Panc1 (cell line): ENCODE data around the gene TEKT2. TPM values are rescaled to one million over a fixed set of nuclear protein-coding genes. Genes with fewer than 3 reads are reported as not detected.
A peak's percentile ranks its signal among the peaks of the same experiment; 100 is the strongest.

Experiments
- ATAC-seq: fragments of 200-7000 bp; cut with Tn5 transposase; 2 replicates; pipeline ENCODE4 v1.9.1; 2020; ENCODE audit warnings: mild to moderate bottlenecking, moderate library complexity
- Bru-seq: library from RNA; stranded (reverse); fragments of 400-500 nt; gene quantifications from one replicate; lab custom pipeline; 2021; lab: Mats Ljungman, UMichigan
- BruChase-seq, 2 experiments: library from RNA; stranded (reverse); fragments of 400-500 nt; gene quantifications; one replicate each; lab custom pipeline; 2021; lab: Mats Ljungman, UMichigan
- BruUV-seq: library from RNA; stranded (reverse); fragments of 400-500 nt; replicated peaks from 2 replicates; lab custom pipeline; 2021; lab: Mats Ljungman, UMichigan
- CTCF ChIA-PET: fragments of 300-600 bp; sonication (Branson Sonifier 250); formaldehyde crosslinking; loops from one replicate; lab custom pipeline; 2022; ENCODE audit warnings: antibody characterized with exemption; lab: Charles Lee
- POLR2A ChIA-PET: fragments of 300-600 bp; sonication (Branson Sonifier 250); formaldehyde crosslinking; loops from one replicate; lab custom pipeline; 2022; ENCODE audit warnings: antibody characterized with exemption; lab: Charles Lee
- DNase-seq: peaks from one replicate; pipeline ENCODE4 v3.0.0-alpha.2; 2010; ENCODE audit warnings: low read depth, low spot score
- H3K27ac ChIP-seq: 2 replicates; pipeline ENCODE4 v1.5.1; 2011; ENCODE audit warnings: mild to moderate bottlenecking, low read length, inconsistent platforms
- H3K27me3 ChIP-seq: fragments of 200-500 bp; sonication (Bioruptor generic); 2 replicates; pipeline ENCODE4 v1.6.0; 2014; ENCODE audit warnings: low read length, inconsistent platforms; ENCODE audit not compliant: control insufficient read depth, insufficient read depth
- H3K36me3 ChIP-seq: fragments of 200-500 bp; sonication (Bioruptor generic); 2 replicates; pipeline ENCODE4 v1.5.1; 2014; ENCODE audit warnings: inconsistent platforms, mild to moderate bottlenecking, low read length, moderate library complexity; ENCODE audit not compliant: control insufficient read depth, insufficient read depth
- H3K4me1 ChIP-seq: 2 replicates; pipeline ENCODE4 v1.5.1; 2011; ENCODE audit warnings: inconsistent platforms, mild to moderate bottlenecking, low read length, moderate library complexity; ENCODE audit not compliant: control insufficient read depth, insufficient read depth
- H3K4me3 ChIP-seq, 2 experiments: 2 replicates each; pipeline ENCODE4 v1.5.1; 2011 to 2012; ENCODE audit warnings: low read depth in 2 of 2, low read length in 2 of 2, mild to moderate bottlenecking in 2 of 2, inconsistent platforms in 1 of 2, moderate library complexity in 1 of 2
- H3K9me3 ChIP-seq: fragments of 200-500 bp; sonication (Bioruptor generic); 2 replicates; pipeline ENCODE4 v1.5.1; 2014; ENCODE audit warnings: low read depth, mild to moderate bottlenecking, inconsistent platforms, low read length, moderate library complexity; ENCODE audit not compliant: control insufficient read depth, insufficient read depth
- POLR2AphosphoS5 ChIP-seq: IDR thresholded peaks from 2 replicates; pipeline ENCODE4 v1.6.1; 2012; ENCODE audit warnings: mild to moderate bottlenecking, low read depth, low read length, moderate library complexity
- SIN3A ChIP-seq: IDR thresholded peaks from 2 replicates; pipeline ENCODE4 v1.6.1; 2012; ENCODE audit warnings: low read depth, mild to moderate bottlenecking, low read length, moderate library complexity, borderline replicate concordance; ENCODE audit not compliant: insufficient read depth
- TCF7L2 ChIP-seq: IDR thresholded peaks from 2 replicates; pipeline ENCODE4 v1.6.1; 2011; ENCODE audit warnings: mild to moderate bottlenecking, low read depth, low read length, inconsistent platforms
- in situ Hi-C: cut with HindIII; loops from 2 replicates; pipeline ENCODE4 v1.10.0; 2016; ENCODE audit warnings: low sequenced_read_pairs, low pct_unique_long_range_greater_than_20kb
- intact Hi-C: fragments of 100-400 bp; cut with micrococcal nuclease; formaldehyde crosslinking; loops from one replicate; pipeline ENCODE4 v1.10.0; 2022; ENCODE audit not compliant: unreplicated experiment
- long read RNA-seq: library from polyadenylated mRNA; unstranded; transcript quantifications from one replicate; pipeline ENCODE4 v2.0.0, GENCODE V29; 2021; ENCODE audit not compliant: unreplicated experiment
- polyA plus RNA-seq: library from polyadenylated mRNA; unstranded; fragments of >200 nt; gene quantifications from one replicate; pipeline ENCODE4 v1.2.1, GENCODE V29; 2012; ENCODE audit warnings: missing spikeins; ENCODE audit not compliant: insufficient read length
- total RNA-seq: library from RNA; stranded (reverse); gene quantifications from one replicate; pipeline ENCODE4 v1.2.1, GENCODE V29; 2021; ENCODE audit not compliant: unreplicated experiment
- TF ChIP-seq, protein P1 (sequence below), 2 experiments: IDR thresholded peaks; 2 replicates each; pipeline ENCODE4 v1.6.1; 2011 to 2012; ENCODE audit warnings: low read depth in 2 of 2, control low read depth in 1 of 2, low read length in 1 of 2, mild to moderate bottlenecking in 1 of 2, moderate library complexity in 1 of 2; ENCODE audit not compliant: insufficient read depth in 1 of 2
- TF ChIP-seq, protein P2 (sequence below): fragments of 450-650 bp; IDR thresholded peaks from 2 replicates; pipeline ENCODE4 v1.5.1; 2017; ENCODE audit warnings: mild to moderate bottlenecking

TEKT2 gene, protein sequence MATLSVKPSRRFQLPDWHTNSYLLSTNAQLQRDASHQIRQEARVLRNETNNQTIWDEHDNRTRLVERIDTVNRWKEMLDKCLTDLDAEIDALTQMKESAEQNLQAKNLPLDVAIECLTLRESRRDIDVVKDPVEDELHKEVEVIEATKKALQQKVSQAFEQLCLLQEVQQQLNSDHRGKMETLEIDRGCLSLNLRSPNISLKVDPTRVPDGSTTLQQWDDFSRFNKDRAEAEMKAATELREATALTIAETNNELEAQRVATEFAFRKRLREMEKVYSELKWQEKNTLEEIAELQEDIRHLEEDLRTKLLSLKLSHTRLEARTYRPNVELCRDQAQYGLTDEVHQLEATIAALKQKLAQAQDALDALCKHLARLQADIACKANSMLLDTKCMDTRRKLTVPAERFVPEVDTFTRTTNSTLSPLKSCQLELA
- total RNA-seq (0.23 TPM), Bru-seq, nascent RNA (percentile 28 among the genes with signal in this experiment), BruChase-seq, experiment 1, labeled RNA remaining after a 2-hour chase (percentile 32 among the genes with signal in this experiment), BruChase-seq, experiment 2, labeled RNA remaining after a 6-hour chase (percentile 30 among the genes with signal in this experiment)
- 0.21 TPM for polyA plus RNA-seq
- long read RNA-seq = 0 reads

DNA sequence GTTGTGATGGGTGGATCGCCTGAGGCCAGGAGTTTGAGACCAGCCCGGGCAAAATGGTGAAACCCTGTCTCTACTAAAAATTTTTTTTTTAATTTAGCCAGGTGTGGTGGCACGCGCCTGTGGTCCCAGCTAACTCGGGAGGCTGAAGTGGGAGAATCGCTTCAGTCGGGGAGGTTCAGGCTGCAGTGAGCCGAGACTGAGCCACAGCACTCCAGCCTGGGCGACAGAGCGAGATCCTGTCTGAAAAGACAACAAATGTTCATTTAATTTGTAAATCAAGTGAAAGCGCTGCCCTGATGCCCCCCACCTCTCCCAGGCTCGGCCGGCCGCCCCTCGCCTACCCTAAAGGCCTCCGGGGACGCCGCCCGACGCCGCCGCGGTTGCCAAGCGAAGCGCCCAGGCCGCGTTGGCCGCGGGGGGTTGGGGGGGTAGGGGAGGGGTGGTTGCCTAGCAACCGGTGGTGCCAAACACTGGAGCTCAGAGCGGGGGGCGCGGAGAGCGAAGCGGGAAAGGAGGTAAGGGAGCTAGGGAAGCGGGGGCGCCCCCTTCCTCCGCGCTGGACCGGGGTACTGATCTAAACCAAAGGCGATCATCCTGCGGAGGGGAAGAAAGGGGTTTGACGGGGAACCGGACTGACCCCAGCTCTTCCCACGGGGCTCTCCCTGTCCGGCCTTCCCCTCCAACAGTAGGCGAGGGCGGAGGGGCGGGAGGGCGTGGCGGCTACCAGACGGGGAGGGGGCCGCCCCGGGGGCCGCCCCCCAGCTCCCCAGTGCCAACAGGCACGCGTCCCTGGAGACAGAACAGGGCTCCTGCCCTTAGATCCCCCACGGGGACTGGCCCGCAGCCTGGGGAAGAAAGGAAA lies at the start of gene TEKT2:
Gene TEKT2 (plus strand): TSS at position 460 of the 862 bp plus-strand sequence. CDS start 828 bp downstream, outside the sequence.
- Histone ChIP-seq H3K4me3 (peak within 1 kb of the TSS in 1 of 2 experiments; percentile 24; a peak in 3 of 4 replicates), H3K27me3 (no peaks in the 10 kb centered on the region), H3K4me1 (no peaks in the 10 kb centered on the region; the same call in 1 of the 2 replicates), H3K27ac (no peak within 1 kb of the TSS), H3K36me3 (no peaks in the 10 kb centered on the region), H3K9me3 (no peaks in the 10 kb centered on the region)
- ChIA-PET POLR2A (no interaction called here), CTCF (no interaction called here)
- no peak for DNase-seq
- intact Hi-C loops (no loop called here), in situ Hi-C loops (no loop called here)
- TF ChIP-seq, protein P1, sequence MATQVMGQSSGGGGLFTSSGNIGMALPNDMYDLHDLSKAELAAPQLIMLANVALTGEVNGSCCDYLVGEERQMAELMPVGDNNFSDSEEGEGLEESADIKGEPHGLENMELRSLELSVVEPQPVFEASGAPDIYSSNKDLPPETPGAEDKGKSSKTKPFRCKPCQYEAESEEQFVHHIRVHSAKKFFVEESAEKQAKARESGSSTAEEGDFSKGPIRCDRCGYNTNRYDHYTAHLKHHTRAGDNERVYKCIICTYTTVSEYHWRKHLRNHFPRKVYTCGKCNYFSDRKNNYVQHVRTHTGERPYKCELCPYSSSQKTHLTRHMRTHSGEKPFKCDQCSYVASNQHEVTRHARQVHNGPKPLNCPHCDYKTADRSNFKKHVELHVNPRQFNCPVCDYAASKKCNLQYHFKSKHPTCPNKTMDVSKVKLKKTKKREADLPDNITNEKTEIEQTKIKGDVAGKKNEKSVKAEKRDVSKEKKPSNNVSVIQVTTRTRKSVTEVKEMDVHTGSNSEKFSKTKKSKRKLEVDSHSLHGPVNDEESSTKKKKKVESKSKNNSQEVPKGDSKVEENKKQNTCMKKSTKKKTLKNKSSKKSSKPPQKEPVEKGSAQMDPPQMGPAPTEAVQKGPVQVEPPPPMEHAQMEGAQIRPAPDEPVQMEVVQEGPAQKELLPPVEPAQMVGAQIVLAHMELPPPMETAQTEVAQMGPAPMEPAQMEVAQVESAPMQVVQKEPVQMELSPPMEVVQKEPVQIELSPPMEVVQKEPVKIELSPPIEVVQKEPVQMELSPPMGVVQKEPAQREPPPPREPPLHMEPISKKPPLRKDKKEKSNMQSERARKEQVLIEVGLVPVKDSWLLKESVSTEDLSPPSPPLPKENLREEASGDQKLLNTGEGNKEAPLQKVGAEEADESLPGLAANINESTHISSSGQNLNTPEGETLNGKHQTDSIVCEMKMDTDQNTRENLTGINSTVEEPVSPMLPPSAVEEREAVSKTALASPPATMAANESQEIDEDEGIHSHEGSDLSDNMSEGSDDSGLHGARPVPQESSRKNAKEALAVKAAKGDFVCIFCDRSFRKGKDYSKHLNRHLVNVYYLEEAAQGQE (IDR thresholded peaks at IDR 0.05; ENCODE audit: insufficient read depth in 1 of 2, low read depth in 2 of 2, low read length in 1 of 2) = no peak
- TF ChIP-seq SIN3A (no peak), TCF7L2 (no peak), POLR2AphosphoS5 (no peak)
- TF ChIP-seq, protein P2, sequence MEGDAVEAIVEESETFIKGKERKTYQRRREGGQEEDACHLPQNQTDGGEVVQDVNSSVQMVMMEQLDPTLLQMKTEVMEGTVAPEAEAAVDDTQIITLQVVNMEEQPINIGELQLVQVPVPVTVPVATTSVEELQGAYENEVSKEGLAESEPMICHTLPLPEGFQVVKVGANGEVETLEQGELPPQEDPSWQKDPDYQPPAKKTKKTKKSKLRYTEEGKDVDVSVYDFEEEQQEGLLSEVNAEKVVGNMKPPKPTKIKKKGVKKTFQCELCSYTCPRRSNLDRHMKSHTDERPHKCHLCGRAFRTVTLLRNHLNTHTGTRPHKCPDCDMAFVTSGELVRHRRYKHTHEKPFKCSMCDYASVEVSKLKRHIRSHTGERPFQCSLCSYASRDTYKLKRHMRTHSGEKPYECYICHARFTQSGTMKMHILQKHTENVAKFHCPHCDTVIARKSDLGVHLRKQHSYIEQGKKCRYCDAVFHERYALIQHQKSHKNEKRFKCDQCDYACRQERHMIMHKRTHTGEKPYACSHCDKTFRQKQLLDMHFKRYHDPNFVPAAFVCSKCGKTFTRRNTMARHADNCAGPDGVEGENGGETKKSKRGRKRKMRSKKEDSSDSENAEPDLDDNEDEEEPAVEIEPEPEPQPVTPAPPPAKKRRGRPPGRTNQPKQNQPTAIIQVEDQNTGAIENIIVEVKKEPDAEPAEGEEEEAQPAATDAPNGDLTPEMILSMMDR = no peak
- no peak for ATAC-seq
- no TSS peak for BruUV-seq

DNA sequence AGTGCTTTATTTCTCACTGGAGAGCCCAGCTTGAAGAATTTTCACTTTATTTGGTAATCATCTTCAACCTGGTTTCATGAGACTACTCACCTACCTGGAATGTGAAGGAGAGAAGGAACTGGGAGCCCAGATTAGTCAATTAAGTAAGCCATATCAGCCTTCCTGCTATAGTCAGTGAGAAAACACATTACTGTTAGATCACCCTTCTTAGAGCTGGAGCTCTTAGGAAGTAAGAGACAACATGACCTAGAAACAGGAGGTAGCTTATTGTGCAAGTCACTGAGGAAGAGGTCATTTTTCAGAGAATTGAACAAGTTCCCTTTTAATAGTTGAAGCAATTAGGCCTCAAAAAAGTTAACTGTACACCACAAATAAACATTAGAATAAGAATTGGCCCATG lies 49.2 kb upstream of the TEKT2 start:
- Histone ChIP-seq H3K27me3 (no peaks in the 10 kb centered on the region), H3K9me3 (no peaks in the 10 kb centered on the region), H3K4me3 (no peak overlapping the region), H3K4me1 (no peaks in the 10 kb centered on the region), H3K36me3 (no peaks in the 10 kb centered on the region), H3K27ac (no peak overlapping the region)
- BruUV-seq = TSS peak; percentile 36
- TF ChIP-seq, protein P2 = no peak
- no peak for TF ChIP-seq POLR2AphosphoS5
- TF ChIP-seq SIN3A = no peak
- TF ChIP-seq, protein P1 (IDR thresholded peaks at IDR 0.05; ENCODE audit: insufficient read depth in 1 of 2, low read depth in 2 of 2, low read length in 1 of 2) = no peak
- TF ChIP-seq TCF7L2 = no peak
- intact Hi-C loops (no loop called here), in situ Hi-C loops (no loop called here)
- ChIA-PET CTCF (interaction anchor here (1.2 kb wide), 1 partner anchor 52 kb away, joined by 3 read pairs; no protein-coding TSS in a partner anchor), POLR2A (no interaction called here)
- DNase-seq (peak; percentile 46), ATAC-seq (no peak)
